ENCODE data around the gene RPA3.
A peak's percentile ranks its signal among the peaks of the same experiment; 100 is the strongest.

RPA3 gene

GRCh38 chr7:7650682-7651206 is 67.7 kb downstream of the RPA3 start:
- no peak for DNase-seq

GRCh38 chr7:7647495-7648036 is 70.8 kb downstream of the RPA3 start:
- no peak for DNase-seq

- DNase-seq, result no peak
These were observed 76.3 kb downstream of the RPA3 start for GRCh38 chr7:7642081-7642480.

- no peak for DNase-seq
These were observed 77.2 kb downstream of the RPA3 start for GRCh38 chr7:7641129-7641663.

GRCh38 chr7:7640221-7641128 is 77.9 kb downstream of the RPA3 start, which contains the start of gene UMAD1:
TSS of gene UMAD1 (plus strand) at chr7:7640752. CDS start at chr7:7673372, 32,620 bp downstream.
- DNase-seq, result peak; percentile 99

GRCh38 chr7:7639847-7640220 is 78.6 kb downstream of the RPA3 start:
- peak; percentile 63 to 74 for DNase-seq

- DNase-seq, result no peak
These were observed 79.0 kb downstream of the RPA3 start for GRCh38 chr7:7639421-7639820.

- no peak for DNase-seq
These were observed 87.6 kb downstream of the RPA3 start for GRCh38 chr7:7630626-7631329.

GRCh38 chr7:7628476-7628875 is 89.9 kb downstream of the RPA3 start:
- DNase-seq, result no peak

- DNase-seq, result no peak
These were observed 97.7 kb downstream of the RPA3 start for GRCh38 chr7:7620644-7621210.

GRCh38 chr7:7620236-7620635 is 98.2 kb downstream of the RPA3 start:
- no peak for DNase-seq

GRCh38 chr7:7618410-7618809 is 100.0 kb downstream of the RPA3 start:
- no peak for DNase-seq

- DNase-seq, result no peak
These were observed 100.9 kb downstream of the RPA3 start for GRCh38 chr7:7617550-7617949.

- no peak for DNase-seq
These were observed 104.2 kb downstream of the RPA3 start for GRCh38 chr7:7614018-7614741.

- DNase-seq, result no peak
These were observed 105.2 kb downstream of the RPA3 start for GRCh38 chr7:7613210-7613609.

- DNase-seq, result no peak
These were observed 105.9 kb downstream of the RPA3 start for GRCh38 chr7:7612519-7612918.

GRCh38 chr7:7609330-7609729 is 109.1 kb downstream of the RPA3 start:
- no peak for DNase-seq

- DNase-seq, result no peak
These were observed 111.4 kb downstream of the RPA3 start for GRCh38 chr7:7607010-7607409.

GRCh38 chr7:7596176-7596575 is 122.2 kb downstream of the RPA3 start:
- DNase-seq, result peak; percentile 1 to 27

- peak in 1 of 2 donors; percentile 54 for DNase-seq
These were observed 123.0 kb downstream of the RPA3 start for GRCh38 chr7:7595451-7595850.

Measured in CD4-positive, alpha-beta T cell treated with Interferon alpha-2 for 1 hour (primary cell).